ENCODE data around the gene ASRGL1.

The ASRGL1 gene

DNA sequence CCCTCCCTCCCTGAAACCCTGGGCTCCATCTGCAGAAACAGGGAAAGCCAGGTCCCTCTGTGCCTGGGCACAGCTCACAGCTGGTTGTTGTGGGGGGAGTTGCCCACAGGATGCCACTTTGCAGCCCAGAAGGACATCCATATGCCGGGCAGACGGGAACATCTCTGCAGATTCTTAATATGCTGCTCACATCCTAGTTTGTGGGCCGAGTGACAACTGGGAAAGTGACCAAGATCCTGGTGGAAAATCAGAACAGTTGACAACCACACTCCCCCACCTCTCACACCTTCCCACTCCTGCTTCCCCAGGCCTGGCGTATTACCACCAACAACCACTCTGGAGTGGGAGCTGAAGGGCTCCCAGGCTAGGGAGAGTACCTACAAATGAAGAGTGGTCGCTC lies 74.3 kb downstream of the ASRGL1 start:
- H3K27ac ChIP-seq (ENCODE audit: insufficient read depth, low read depth, low read length, poor library complexity, severe bottlenecking) = no peak overlapping the region
- H3K36me3 ChIP-seq (ENCODE audit: control insufficient read depth, insufficient read depth, low read length) = no peaks in the 10 kb centered on the region
- H3K4me1 ChIP-seq (ENCODE audit: control insufficient read depth, insufficient read depth, low read length) = peaks cover 7% of the 10 kb centered on the region
- H3K27me3 ChIP-seq (ENCODE audit: control insufficient read depth, insufficient read depth, low read length, poor library complexity, severe bottlenecking) = no peaks in the 10 kb centered on the region
- H3K4me3 ChIP-seq (ENCODE audit: insufficient read depth, low read depth, low read length) = no peak overlapping the region
- H3K9me3 ChIP-seq (ENCODE audit: control insufficient read depth, low read length) = no peaks in the 10 kb centered on the region
- WGBS, 2 experiments = 91 to 95% methylated on average over 5 of the region's 5 CpGs

DNA sequence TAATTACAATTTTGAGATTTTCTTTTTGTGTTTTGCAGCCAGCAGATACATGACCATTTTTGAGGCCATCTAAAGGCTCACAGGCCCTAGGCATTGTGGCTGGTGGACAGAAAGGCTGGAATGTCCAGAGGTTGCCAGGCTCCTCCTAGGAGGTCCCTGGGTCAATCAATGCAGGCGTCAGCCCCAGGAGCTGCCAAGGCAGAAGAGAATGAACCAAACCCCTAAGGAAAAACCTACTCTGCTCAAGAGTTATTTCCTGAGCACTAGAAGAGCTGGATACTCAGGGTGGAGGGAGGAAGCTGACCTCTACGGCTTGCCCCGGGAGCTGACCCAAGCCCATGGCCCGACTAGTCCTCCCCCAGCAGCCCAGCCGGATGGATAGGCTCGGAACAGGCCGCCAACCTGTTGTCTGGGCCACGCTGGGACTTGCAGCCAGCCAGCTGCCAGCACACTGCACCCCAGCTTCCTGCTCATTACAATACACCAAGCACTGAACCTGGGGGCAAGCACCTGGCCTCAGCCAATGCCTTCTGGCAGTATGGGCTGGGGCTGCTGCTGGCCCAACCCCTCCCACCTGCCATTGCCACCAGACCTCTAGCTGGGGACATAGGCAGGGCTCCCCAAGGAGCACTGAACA lies 75.9 kb downstream of the ASRGL1 start:
- Histone ChIP-seq H3K27ac (ENCODE audit: insufficient read depth, low read depth, low read length, poor library complexity, severe bottlenecking) (no peak overlapping the region), H3K27me3 (ENCODE audit: control insufficient read depth, insufficient read depth, low read length, poor library complexity, severe bottlenecking) (no peaks in the 10 kb centered on the region), H3K36me3 (ENCODE audit: control insufficient read depth, insufficient read depth, low read length) (no peaks in the 10 kb centered on the region), H3K4me3 (ENCODE audit: insufficient read depth, low read depth, low read length) (no peak overlapping the region), H3K9me3 (ENCODE audit: control insufficient read depth, low read length) (no peaks in the 10 kb centered on the region), H3K4me1 (ENCODE audit: control insufficient read depth, insufficient read depth, low read length) (peaks cover 7% of the 10 kb centered on the region)
- 87 to 88% methylated on average over 8 of the region's 8 CpGs for WGBS, 2 experiments

DNA sequence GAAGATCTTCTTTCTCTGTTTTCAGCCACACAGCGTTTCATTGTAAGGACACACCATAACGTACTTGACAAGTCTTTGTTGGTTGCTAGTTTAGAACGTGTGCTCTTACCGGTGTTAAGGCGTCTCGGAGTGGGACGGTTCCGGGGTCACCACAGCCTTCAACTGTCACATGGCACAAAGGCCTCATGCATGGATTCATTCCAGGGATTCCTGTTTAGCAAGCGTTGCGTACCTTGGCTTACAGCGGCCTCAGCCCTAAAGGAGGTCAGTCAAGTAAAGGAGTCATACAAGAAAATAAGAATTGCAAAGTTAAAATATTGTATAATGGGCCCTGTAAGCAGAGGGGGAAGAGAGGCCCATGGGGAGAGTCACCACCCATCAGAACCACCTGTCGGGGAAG lies 79.3 kb downstream of the ASRGL1 start:
- H3K36me3 ChIP-seq (ENCODE audit: control insufficient read depth, insufficient read depth, low read length) = no peaks in the 10 kb centered on the region
- H3K4me3 ChIP-seq (ENCODE audit: insufficient read depth, low read depth, low read length) = no peak overlapping the region
- 84 to 89% methylated on average over 12 of the region's 12 CpGs for WGBS, 2 experiments
- no peak overlapping the region for H3K27ac ChIP-seq (ENCODE audit: insufficient read depth, low read depth, low read length, poor library complexity, severe bottlenecking)
- H3K4me1 ChIP-seq (ENCODE audit: control insufficient read depth, insufficient read depth, low read length) = peaks cover 12% of the 10 kb centered on the region
- no peaks in the 10 kb centered on the region for H3K9me3 ChIP-seq (ENCODE audit: control insufficient read depth, low read length)
- H3K27me3 ChIP-seq (ENCODE audit: control insufficient read depth, insufficient read depth, low read length, poor library complexity, severe bottlenecking) = no peaks in the 10 kb centered on the region

- H3K9me3 ChIP-seq (ENCODE audit: control insufficient read depth, low read length) = no peaks in the 10 kb centered on the region
- no peaks in the 10 kb centered on the region for H3K36me3 ChIP-seq (ENCODE audit: control insufficient read depth, insufficient read depth, low read length)
- H3K4me3 ChIP-seq (ENCODE audit: insufficient read depth, low read depth, low read length) = no peak overlapping the region
- 95 to 97% methylated on average over 5 of the region's 5 CpGs for WGBS, 2 experiments
- peaks cover 9% of the 10 kb centered on the region for H3K4me1 ChIP-seq (ENCODE audit: control insufficient read depth, insufficient read depth, low read length)
- no peak overlapping the region for H3K27ac ChIP-seq (ENCODE audit: insufficient read depth, low read depth, low read length, poor library complexity, severe bottlenecking)
- H3K27me3 ChIP-seq (ENCODE audit: control insufficient read depth, insufficient read depth, low read length, poor library complexity, severe bottlenecking) = no peaks in the 10 kb centered on the region
These were observed 80.9 kb downstream of the ASRGL1 start for GRCh38 chr11:62418136-62418535.

DNA sequence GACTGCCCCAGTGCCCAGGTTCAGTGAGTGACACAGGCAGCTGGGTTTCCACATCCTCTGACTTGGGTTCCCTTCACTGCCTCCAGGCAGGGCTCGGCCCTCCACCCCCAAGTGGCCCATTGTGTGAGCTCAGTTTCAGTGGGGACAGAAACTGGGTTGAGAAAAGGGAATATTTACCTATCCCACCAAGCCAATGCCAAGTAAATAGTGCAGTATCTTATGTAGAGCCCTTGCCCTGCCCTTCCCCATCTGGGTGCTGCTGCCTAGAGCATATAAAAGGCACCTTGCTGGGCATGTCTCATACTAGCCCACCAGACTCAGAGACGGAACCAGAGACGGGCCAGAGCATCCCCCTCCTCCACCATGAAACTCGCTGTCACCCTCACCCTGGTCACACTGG lies 81.5 kb downstream of the ASRGL1 start, which contains the start of gene SCGB1A1:
TSS of gene SCGB1A1 (plus strand) at position 301 of the 400 bp plus-strand sequence. CDS start at position 364, 63 bp downstream.
- Histone ChIP-seq H3K36me3 (ENCODE audit: control insufficient read depth, insufficient read depth, low read length) (no peaks in the 10 kb centered on the region), H3K4me3 (ENCODE audit: insufficient read depth, low read depth, low read length) (no peak within 1 kb of the TSS), H3K4me1 (ENCODE audit: control insufficient read depth, insufficient read depth, low read length) (peaks cover 10% of the 10 kb centered on the region), H3K9me3 (ENCODE audit: control insufficient read depth, low read length) (no peaks in the 10 kb centered on the region), H3K27ac (ENCODE audit: insufficient read depth, low read depth, low read length, poor library complexity, severe bottlenecking) (no peak within 1 kb of the TSS), H3K27me3 (ENCODE audit: control insufficient read depth, insufficient read depth, low read length, poor library complexity, severe bottlenecking) (no peaks in the 10 kb centered on the region)
- WGBS, 2 experiments = 90 to 92% methylated on average over 4 of the region's 4 CpGs

DNA sequence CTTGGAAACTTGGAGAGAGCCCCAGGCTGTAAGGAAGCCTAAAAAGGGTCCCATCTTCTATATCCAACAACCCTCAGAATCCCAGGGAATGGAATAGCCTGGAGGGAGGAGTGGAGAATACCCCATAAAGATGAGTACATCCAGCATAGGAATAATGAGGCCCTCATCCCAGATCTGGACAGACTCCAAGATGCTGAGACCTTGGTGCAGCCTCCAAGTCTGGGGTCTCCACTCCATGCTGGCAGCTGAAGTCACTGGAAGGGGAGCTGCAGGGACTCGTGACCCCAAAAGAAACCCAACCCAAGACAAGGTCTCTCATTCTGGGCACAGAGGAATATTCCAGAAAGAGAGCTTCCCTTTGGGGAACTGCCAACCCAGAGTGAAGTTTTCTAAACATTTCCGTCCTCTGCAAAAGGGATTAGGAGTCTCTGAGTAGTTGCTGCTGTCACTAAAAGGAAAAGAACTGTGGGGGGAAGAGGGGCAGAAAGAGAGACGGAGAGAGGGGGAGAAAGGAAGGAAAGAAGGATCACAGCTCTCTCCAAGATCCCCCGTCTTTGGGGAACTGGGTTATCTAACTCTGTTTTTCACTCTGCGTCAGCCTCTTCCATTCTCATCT lies 82.2 kb downstream of the ASRGL1 start:
- Histone ChIP-seq H3K4me1 (ENCODE audit: control insufficient read depth, insufficient read depth, low read length) (peaks cover 10% of the 10 kb centered on the region), H3K27ac (ENCODE audit: insufficient read depth, low read depth, low read length, poor library complexity, severe bottlenecking) (no peak overlapping the region), H3K27me3 (ENCODE audit: control insufficient read depth, insufficient read depth, low read length, poor library complexity, severe bottlenecking) (no peaks in the 10 kb centered on the region), H3K9me3 (ENCODE audit: control insufficient read depth, low read length) (no peaks in the 10 kb centered on the region), H3K4me3 (ENCODE audit: insufficient read depth, low read depth, low read length) (no peak overlapping the region), H3K36me3 (ENCODE audit: control insufficient read depth, insufficient read depth, low read length) (no peaks in the 10 kb centered on the region)
- WGBS, 2 experiments = 83 to 87% methylated on average over 4 to 5 of the region's 5 CpGs

DNA sequence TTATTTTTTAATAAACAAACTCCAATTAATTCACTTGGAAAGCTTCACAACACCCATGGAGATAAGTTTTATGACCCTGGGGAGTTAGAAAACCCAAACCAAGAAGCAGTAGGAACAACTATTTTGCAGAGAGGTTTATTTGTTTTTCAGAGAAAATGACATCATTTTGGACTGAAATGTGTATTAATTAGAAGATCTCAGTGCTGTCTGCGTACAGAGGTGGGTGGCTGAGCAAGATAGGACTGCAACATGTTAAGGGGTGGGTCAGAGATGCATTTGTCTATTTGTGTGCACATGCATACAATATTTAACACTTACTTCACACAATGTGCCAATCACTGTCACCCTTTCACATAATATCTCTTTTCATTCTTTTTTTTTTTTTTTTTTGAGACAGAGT lies 82.7 kb downstream of the ASRGL1 start:
- Histone ChIP-seq H3K4me3 (ENCODE audit: insufficient read depth, low read depth, low read length) (no peak overlapping the region), H3K36me3 (ENCODE audit: control insufficient read depth, insufficient read depth, low read length) (no peaks in the 10 kb centered on the region), H3K27me3 (ENCODE audit: control insufficient read depth, insufficient read depth, low read length, poor library complexity, severe bottlenecking) (no peaks in the 10 kb centered on the region), H3K27ac (ENCODE audit: insufficient read depth, low read depth, low read length, poor library complexity, severe bottlenecking) (no peak overlapping the region), H3K4me1 (ENCODE audit: control insufficient read depth, insufficient read depth, low read length) (peaks cover 10% of the 10 kb centered on the region), H3K9me3 (ENCODE audit: control insufficient read depth, low read length) (no peaks in the 10 kb centered on the region)
- 90 to 100% methylated on average over 1 of the region's 1 CpG for WGBS, 2 experiments

GRCh38 chr11:62420882-62421281 lies 83.6 kb downstream of the ASRGL1 start:
- peaks cover 10% of the 10 kb centered on the region for H3K4me1 ChIP-seq (ENCODE audit: control insufficient read depth, insufficient read depth, low read length)
- H3K27me3 ChIP-seq (ENCODE audit: control insufficient read depth, insufficient read depth, low read length, poor library complexity, severe bottlenecking) = no peaks in the 10 kb centered on the region
- no peaks in the 10 kb centered on the region for H3K36me3 ChIP-seq (ENCODE audit: control insufficient read depth, insufficient read depth, low read length)
- no peak overlapping the region for H3K27ac ChIP-seq (ENCODE audit: insufficient read depth, low read depth, low read length, poor library complexity, severe bottlenecking)
- 100% methylated on average over 1 of the region's 3 CpGs for WGBS, 2 experiments
- no peak overlapping the region for H3K4me3 ChIP-seq (ENCODE audit: insufficient read depth, low read depth, low read length)
- H3K9me3 ChIP-seq (ENCODE audit: control insufficient read depth, low read length) = no peaks in the 10 kb centered on the region

- WGBS, 2 experiments = 93% methylated on average over 7 of the region's 7 CpGs
- Histone ChIP-seq H3K4me1 (ENCODE audit: control insufficient read depth, insufficient read depth, low read length) (peaks cover 16% of the 10 kb centered on the region), H3K4me3 (ENCODE audit: insufficient read depth, low read depth, low read length) (no peak overlapping the region), H3K36me3 (ENCODE audit: control insufficient read depth, insufficient read depth, low read length) (no peaks in the 10 kb centered on the region), H3K27me3 (ENCODE audit: control insufficient read depth, insufficient read depth, low read length, poor library complexity, severe bottlenecking) (no peaks in the 10 kb centered on the region), H3K9me3 (ENCODE audit: control insufficient read depth, low read length) (no peaks in the 10 kb centered on the region), H3K27ac (ENCODE audit: insufficient read depth, low read depth, low read length, poor library complexity, severe bottlenecking) (no peak overlapping the region)
These were observed 84.7 kb downstream of the ASRGL1 start for GRCh38 chr11:62421996-62422395.

- no peak overlapping the region for H3K4me3 ChIP-seq (ENCODE audit: insufficient read depth, low read depth, low read length)
- H3K36me3 ChIP-seq (ENCODE audit: control insufficient read depth, insufficient read depth, low read length) = no peaks in the 10 kb centered on the region
- no peak overlapping the region for H3K27ac ChIP-seq (ENCODE audit: insufficient read depth, low read depth, low read length, poor library complexity, severe bottlenecking)
- WGBS, 2 experiments = 55 to 66% methylated on average over 4 of the region's 4 CpGs
- H3K27me3 ChIP-seq (ENCODE audit: control insufficient read depth, insufficient read depth, low read length, poor library complexity, severe bottlenecking) = no peaks in the 10 kb centered on the region
- H3K4me1 ChIP-seq (ENCODE audit: control insufficient read depth, insufficient read depth, low read length) = peaks cover 16% of the 10 kb centered on the region
- no peaks in the 10 kb centered on the region for H3K9me3 ChIP-seq (ENCODE audit: control insufficient read depth, low read length)
These were observed 85.8 kb downstream of the ASRGL1 start for GRCh38 chr11:62423012-62423411.

Measured in ectodermal cell (in vitro differentiated cells).